HG02763 (cell line): Measurements from ENCODE around the gene ECHDC3.

Source experiments
- ATAC-seq: cut with Tn5 transposase; IDR thresholded peaks from one replicate; pipeline ENCODE4 v1.9.1; 2021; ENCODE audit warnings: mild to moderate bottlenecking, moderate library complexity; ENCODE audit not compliant: unreplicated experiment

Gene ECHDC3

GRCh38 chr10:11775412-11775811 lies 33.2 kb downstream of the ECHDC3 start:
- no peak for ATAC-seq

- no peak for ATAC-seq
Measured at GRCh38 chr10:11776080-11776479, 33.9 kb downstream of the ECHDC3 start.

GRCh38 chr10:11781114-11781513 lies 38.9 kb downstream of the ECHDC3 start:
- no peak for ATAC-seq

- peak; percentile 63 for ATAC-seq
Measured at GRCh38 chr10:11782793-11783557, 40.8 kb downstream of the ECHDC3 start.

GRCh38 chr10:11783558-11783865 lies 41.3 kb downstream of the ECHDC3 start:
- no peak for ATAC-seq

- no peak for ATAC-seq
Measured at GRCh38 chr10:11787374-11787773, 45.2 kb downstream of the ECHDC3 start.

GRCh38 chr10:11787846-11788245 lies 45.7 kb downstream of the ECHDC3 start:
- ATAC-seq, result no peak

- ATAC-seq, result no peak
Measured at GRCh38 chr10:11789306-11789705, 47.1 kb downstream of the ECHDC3 start.

GRCh38 chr10:11789956-11790355 lies 47.8 kb downstream of the ECHDC3 start:
- ATAC-seq, result no peak

GRCh38 chr10:11793762-11794479 lies 51.7 kb downstream of the ECHDC3 start:
- ATAC-seq, result no peak

GRCh38 chr10:11794566-11794965 lies 52.4 kb downstream of the ECHDC3 start:
- no peak for ATAC-seq

- ATAC-seq, result no peak
Measured at GRCh38 chr10:11795101-11795920, 53.1 kb downstream of the ECHDC3 start.

- no peak for ATAC-seq
Measured at GRCh38 chr10:11796474-11796873, 54.3 kb downstream of the ECHDC3 start.

- ATAC-seq, result no peak
Measured at GRCh38 chr10:11797281-11797680, 55.1 kb downstream of the ECHDC3 start.

GRCh38 chr10:11797847-11798633 lies 55.9 kb downstream of the ECHDC3 start:
- no peak for ATAC-seq

- no peak for ATAC-seq
Measured at GRCh38 chr10:11798845-11799735, 56.9 kb downstream of the ECHDC3 start.

- ATAC-seq, result no peak
Measured at GRCh38 chr10:11799736-11800080, 57.5 kb downstream of the ECHDC3 start.

- no peak for ATAC-seq
Measured at GRCh38 chr10:11804336-11804735, 62.2 kb downstream of the ECHDC3 start.

GRCh38 chr10:11805792-11806191 lies 63.6 kb downstream of the ECHDC3 start:
- no peak for ATAC-seq

- ATAC-seq, result no peak
Measured at GRCh38 chr10:11806706-11807105, 64.5 kb downstream of the ECHDC3 start.
